Measurements from ENCODE around the gene TNFRSF19. TPM values are rescaled to one million over a fixed set of nuclear protein-coding genes. Genes with fewer than 3 reads are reported as not detected.

The TNFRSF19 gene
- total and polyA plus RNA-seq, 2 of the 13 experiments (the other 11 are each of a cell fraction or from before 2014, with no cell fraction given), result 75.3 to 77.7 TPM

- no peak for TF ChIP-seq IKZF5 (CRISPR knock-in tag; IDR thresholded peaks at IDR 0.05)
Observed at GRCh38 chr13:23558675-23559536, 11.3 kb upstream of the TNFRSF19 start (continued).

- BruUV-seq (replicated peaks), result no TSS peak
- POLR2A ChIA-PET, result interaction anchor here (1.4 to 2.0 kb wide), 2 partner anchors 10 kb away, joined by 4 to 13 read pairs; partner anchors contain the start of gene TNFRSF19
- WGBS (ENCODE audit: low lambda C conversion rate), result 95% methylated on average over 7 of the region's 7 CpGs
- TF ChIP-seq GPBP1L1 (CRISPR knock-in tag; IDR thresholded peaks at IDR 0.05) (no peak), PRDM15 (CRISPR knock-in tag; IDR thresholded peaks at IDR 0.05) (no peak), RNF219 (CRISPR knock-in tag; IDR thresholded peaks at IDR 0.05) (no peak), MXI1 (IDR thresholded peaks at IDR 0.05; ENCODE audit: borderline replicate concordance, low read depth, low read length) (no peak), NR2F1 (CRISPR knock-in tag; IDR thresholded peaks at IDR 0.05) (no peak), FOXP4 (CRISPR knock-in tag; IDR thresholded peaks at IDR 0.05) (no peak)
Observed at GRCh38 chr13:23560571-23561089, 9.6 kb upstream of the TNFRSF19 start.

More at GRCh38 chr13:23560571-23561089, 9.6 kb upstream of the TNFRSF19 start:
- no peaks in the 10 kb centered on the region for H3K27me3 ChIP-seq (ENCODE audit: control insufficient read depth in 1 of 2, insufficient read depth in 2 of 2, low read length in 2 of 2)
- H3K4me1 ChIP-seq (ENCODE audit: insufficient read depth, low read length), result peaks cover 49% of the 10 kb centered on the region
- CTCF ChIA-PET (ENCODE audit: low intra/inter-chr PET ratio, low total read pairs), result no interaction called here
- H3K9me3 ChIP-seq (ENCODE audit: low read length), result no peaks in the 10 kb centered on the region
- intact Hi-C loops (cut with micrococcal nuclease; ENCODE audit: unreplicated experiment) (no loop called here), in situ Hi-C loops (cut with HindIII; ENCODE audit: extremely low pct_ligation_motif_present, low pct_unique_long_range_greater_than_20kb) (no loop called here)
- no peaks in the 10 kb centered on the region for H3K36me3 ChIP-seq (replicated peaks in 1 of 2; ENCODE audit: control insufficient read depth in 1 of 2, insufficient read depth in 2 of 2, low read length in 2 of 2)
- DNase-seq (ENCODE audit: low spot score) (no peak), ATAC-seq (no peak), FAIRE-seq (no peak)
- no peak overlapping the region for H3K4me3 ChIP-seq (replicated peaks in 1 of 3; ENCODE audit: insufficient read depth in 1 of 3, low read depth in 2 of 3, low read length in 3 of 3)
- no peaks in the 10 kb centered on the region for H4K20me1 ChIP-seq (ENCODE audit: insufficient read depth, low read length)
- no peak overlapping the region for H3K9ac ChIP-seq (ENCODE audit: insufficient read depth, low read depth, low read length)
- no peak overlapping the region for H3K4me2 ChIP-seq (ENCODE audit: low read depth, low read length)
- peak overlapping the region; percentile 90 for H3K27ac ChIP-seq (ENCODE audit: extremely low read length, insufficient read depth, low read length)
- no peak overlapping the region for H2AFZ ChIP-seq (ENCODE audit: low read length)
- no peaks in the 10 kb centered on the region for H3K79me2 ChIP-seq (ENCODE audit: insufficient read depth, low read length)
